Neural progenitor cell (in vitro differentiated cells): ENCODE data around the gene GVQW3. TPM values are rescaled to one million over a fixed set of nuclear protein-coding genes. Genes with fewer than 3 reads are reported as not detected.

ENCODE experiments used
- DNase-seq: peaks from one replicate; pipeline ENCODE4 v3.0.0-alpha.2; 2016; ENCODE audit warnings: low spot score
- H2AFZ ChIP-seq: fragments of 200-600 bp; sonication (generic); replicated peaks from 2 replicates; pipeline ENCODE4 v1.6.1; 2016; ENCODE audit warnings: antibody characterized with exemption
- H3F3A ChIP-seq: fragments of 200-600 bp; sonication (generic); 2 replicates; pipeline ENCODE4 v1.6.1; 2016; ENCODE audit warnings: antibody characterized with exemption, low read depth
- H3K27ac ChIP-seq: fragments of 200-600 bp; sonication (generic); 2 replicates; pipeline ENCODE4 v1.5.1; 2016; ENCODE audit warnings: mild to moderate bottlenecking
- H3K27me3 ChIP-seq: fragments of 200-600 bp; sonication (generic); 2 replicates; pipeline ENCODE4 v1.6.1; 2016; ENCODE audit warnings: mild to moderate bottlenecking, moderate library complexity
- H3K36me3 ChIP-seq: fragments of 200-600 bp; sonication (generic); 2 replicates; pipeline ENCODE4 v1.5.1; 2016
- H3K4me1 ChIP-seq: fragments of 200-600 bp; sonication (generic); 2 replicates; pipeline ENCODE4 v1.6.1; 2016; ENCODE audit warnings: mixed run types
- H3K4me2 ChIP-seq: fragments of 200-600 bp; sonication (generic); 2 replicates; pipeline ENCODE4 v1.6.1; 2016
- H3K4me3 ChIP-seq: fragments of 200-600 bp; sonication (generic); 2 replicates; pipeline ENCODE4 v1.5.1; 2016
- H3K79me2 ChIP-seq: fragments of 200-600 bp; sonication (generic); 2 replicates; pipeline ENCODE4 v1.6.1; 2016; ENCODE audit warnings: low read depth
- H3K9ac ChIP-seq: fragments of 200-600 bp; sonication (generic); 2 replicates; pipeline ENCODE4 v1.6.1; 2016
- H3K9me3 ChIP-seq: fragments of 200-600 bp; sonication (generic); 2 replicates; pipeline ENCODE4 v1.5.1; 2016; ENCODE audit warnings: low read depth
- H4K20me1 ChIP-seq: fragments of 200-600 bp; sonication (generic); 2 replicates; pipeline ENCODE4 v1.6.1; 2016; ENCODE audit warnings: low read depth
- H3K27ac Mint-ChIP-seq: 3 replicates; pipeline ENCODE4 v1.8.0; 2021; ENCODE audit warnings: mixed read lengths
- H3K27me3 Mint-ChIP-seq: 2 replicates; pipeline ENCODE4 v1.8.0; 2022; ENCODE audit warnings: low read depth, mild to moderate bottlenecking, inconsistent platforms, moderate library complexity, mixed read lengths; ENCODE audit not compliant: insufficient read depth
- H3K36me3 Mint-ChIP-seq: 3 replicates; pipeline ENCODE4 v1.8.0; 2021; ENCODE audit warnings: mixed read lengths
- H3K4me1 Mint-ChIP-seq: 3 replicates; pipeline ENCODE4 v1.8.0; 2021; ENCODE audit warnings: mixed read lengths
- H3K4me3 Mint-ChIP-seq: 3 replicates; pipeline ENCODE4 v1.8.0; 2021; ENCODE audit warnings: mild to moderate bottlenecking, moderate library complexity, mixed read lengths
- H3K9me3 Mint-ChIP-seq: 3 replicates; pipeline ENCODE4 v1.8.0; 2020; ENCODE audit warnings: mixed read lengths
- EZH2 ChIP-seq: fragments of 200-600 bp; sonication (generic); IDR thresholded peaks from 2 replicates; pipeline ENCODE4 v1.6.1; 2017; ENCODE audit warnings: antibody characterized with exemption, mild to moderate bottlenecking, moderate library complexity
- EZH2phosphoT487 ChIP-seq: fragments of 200-600 bp; sonication (generic); IDR thresholded peaks from 2 replicates; pipeline ENCODE4 v1.6.1; 2017; ENCODE audit warnings: antibody characterized with exemption
- total RNA-seq: library from RNA; depleted of rRNA; stranded (reverse); fragments of >200 nt; gene quantifications from 2 replicates; pipeline ENCODE4 v1.2.3, GENCODE V29; 2015; ENCODE audit warnings: low replicate concordance
- TF ChIP-seq, protein P1 (sequence below): fragments of 200-600 bp; sonication (generic); IDR thresholded peaks from 2 replicates; pipeline ENCODE4 v1.5.1; 2017; ENCODE audit warnings: antibody characterized with exemption, mild to moderate bottlenecking

GVQW3 gene
- total RNA-seq, 1 donor from 2014 or later: 15.2 TPM

DNA sequence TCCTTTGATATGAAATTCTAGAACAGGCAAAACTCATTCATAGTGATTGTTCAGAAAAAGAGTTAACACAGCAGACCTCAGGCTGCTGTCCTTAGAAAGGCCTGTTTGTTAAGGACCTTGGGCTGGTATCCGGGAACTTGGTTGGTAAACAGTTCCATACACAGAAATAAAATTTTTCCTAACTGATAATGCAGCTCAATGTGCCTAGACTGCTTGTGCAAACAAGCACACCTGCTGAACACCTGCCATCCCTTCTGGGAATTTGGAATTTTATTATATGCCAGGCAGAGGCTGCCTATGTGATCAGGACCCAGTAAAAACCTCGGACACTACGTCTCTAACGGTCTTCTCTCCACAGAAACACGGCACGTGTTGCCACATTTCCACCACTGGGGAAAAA lies 11.7 kb upstream of the GVQW3 start:
- H3K36me3 Mint-ChIP-seq: peaks cover 3% of the 10 kb centered on the region
- peaks cover 97% of the 10 kb centered on the region for H3K79me2 ChIP-seq

DNA sequence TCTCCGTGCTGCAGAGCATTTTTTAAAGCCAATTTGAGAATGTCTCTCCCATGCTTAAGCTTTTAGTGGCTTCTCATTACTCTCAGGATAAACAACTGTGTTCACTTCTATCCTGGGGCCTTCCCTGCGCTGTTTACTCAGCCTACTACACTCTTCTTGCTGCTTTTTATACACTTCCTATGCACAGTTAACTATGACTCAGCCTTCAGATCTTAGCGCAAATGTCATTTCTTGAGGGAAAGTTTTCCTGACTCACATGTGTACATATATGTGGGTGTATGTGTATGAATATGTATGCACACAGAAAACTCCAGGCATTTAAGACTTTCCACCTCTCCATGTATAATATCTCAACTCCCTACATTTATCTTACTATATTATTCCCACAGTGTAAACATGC lies 10.0 kb upstream of the GVQW3 start:
- Mint-ChIP-seq H3K4me1 (peaks cover 6% of the 10 kb centered on the region), H3K27ac (no peak overlapping the region), H3K4me3 (no peak overlapping the region), H3K36me3 (no peaks in the 10 kb centered on the region), H3K9me3 (no peaks in the 10 kb centered on the region), H3K27me3 (no peaks in the 10 kb centered on the region)
- Histone ChIP-seq H3K4me3 (no peak overlapping the region), H3K79me2 (peaks cover 97% of the 10 kb centered on the region), H3K9me3 (no peaks in the 10 kb centered on the region), H3K4me2 (no peak overlapping the region), H3K36me3 (no peaks in the 10 kb centered on the region), H3K27ac (no peak overlapping the region), H4K20me1 (peaks cover 38% of the 10 kb centered on the region), H3K9ac (no peak overlapping the region), H3F3A (no peaks in the 10 kb centered on the region), H3K4me1 (no peaks in the 10 kb centered on the region), H2AFZ (no peak overlapping the region), H3K27me3 (no peaks in the 10 kb centered on the region)
- no peak for TF ChIP-seq EZH2
- TF ChIP-seq, protein P1, sequence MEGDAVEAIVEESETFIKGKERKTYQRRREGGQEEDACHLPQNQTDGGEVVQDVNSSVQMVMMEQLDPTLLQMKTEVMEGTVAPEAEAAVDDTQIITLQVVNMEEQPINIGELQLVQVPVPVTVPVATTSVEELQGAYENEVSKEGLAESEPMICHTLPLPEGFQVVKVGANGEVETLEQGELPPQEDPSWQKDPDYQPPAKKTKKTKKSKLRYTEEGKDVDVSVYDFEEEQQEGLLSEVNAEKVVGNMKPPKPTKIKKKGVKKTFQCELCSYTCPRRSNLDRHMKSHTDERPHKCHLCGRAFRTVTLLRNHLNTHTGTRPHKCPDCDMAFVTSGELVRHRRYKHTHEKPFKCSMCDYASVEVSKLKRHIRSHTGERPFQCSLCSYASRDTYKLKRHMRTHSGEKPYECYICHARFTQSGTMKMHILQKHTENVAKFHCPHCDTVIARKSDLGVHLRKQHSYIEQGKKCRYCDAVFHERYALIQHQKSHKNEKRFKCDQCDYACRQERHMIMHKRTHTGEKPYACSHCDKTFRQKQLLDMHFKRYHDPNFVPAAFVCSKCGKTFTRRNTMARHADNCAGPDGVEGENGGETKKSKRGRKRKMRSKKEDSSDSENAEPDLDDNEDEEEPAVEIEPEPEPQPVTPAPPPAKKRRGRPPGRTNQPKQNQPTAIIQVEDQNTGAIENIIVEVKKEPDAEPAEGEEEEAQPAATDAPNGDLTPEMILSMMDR: no peak
- TF ChIP-seq EZH2phosphoT487: no peak
- no peak for DNase-seq

More for the DNA sequence above, 11.7 kb upstream of the GVQW3 start:
- no peak overlapping the region for H3K4me3 ChIP-seq
- Mint-ChIP-seq H3K27ac (no peak overlapping the region), H3K4me1 (peaks cover 9% of the 10 kb centered on the region), H3K4me3 (no peak overlapping the region), H3K9me3 (no peaks in the 10 kb centered on the region), H3K27me3 (no peaks in the 10 kb centered on the region)
- no peaks in the 10 kb centered on the region for H3F3A ChIP-seq
- peaks cover 28% of the 10 kb centered on the region for H4K20me1 ChIP-seq
- no peak for DNase-seq
- no peak overlapping the region for H3K4me2 ChIP-seq
- TF ChIP-seq EZH2 (no peak), EZH2phosphoT487 (no peak)
- TF ChIP-seq, protein P1: no peak
- no peaks in the 10 kb centered on the region for H3K4me1 ChIP-seq
- no peaks in the 10 kb centered on the region for H3K9me3 ChIP-seq
- no peak overlapping the region for H2AFZ ChIP-seq
- H3K27ac ChIP-seq: no peak overlapping the region
- no peaks in the 10 kb centered on the region for H3K27me3 ChIP-seq
- H3K36me3 ChIP-seq: no peaks in the 10 kb centered on the region
- no peak overlapping the region for H3K9ac ChIP-seq

DNA sequence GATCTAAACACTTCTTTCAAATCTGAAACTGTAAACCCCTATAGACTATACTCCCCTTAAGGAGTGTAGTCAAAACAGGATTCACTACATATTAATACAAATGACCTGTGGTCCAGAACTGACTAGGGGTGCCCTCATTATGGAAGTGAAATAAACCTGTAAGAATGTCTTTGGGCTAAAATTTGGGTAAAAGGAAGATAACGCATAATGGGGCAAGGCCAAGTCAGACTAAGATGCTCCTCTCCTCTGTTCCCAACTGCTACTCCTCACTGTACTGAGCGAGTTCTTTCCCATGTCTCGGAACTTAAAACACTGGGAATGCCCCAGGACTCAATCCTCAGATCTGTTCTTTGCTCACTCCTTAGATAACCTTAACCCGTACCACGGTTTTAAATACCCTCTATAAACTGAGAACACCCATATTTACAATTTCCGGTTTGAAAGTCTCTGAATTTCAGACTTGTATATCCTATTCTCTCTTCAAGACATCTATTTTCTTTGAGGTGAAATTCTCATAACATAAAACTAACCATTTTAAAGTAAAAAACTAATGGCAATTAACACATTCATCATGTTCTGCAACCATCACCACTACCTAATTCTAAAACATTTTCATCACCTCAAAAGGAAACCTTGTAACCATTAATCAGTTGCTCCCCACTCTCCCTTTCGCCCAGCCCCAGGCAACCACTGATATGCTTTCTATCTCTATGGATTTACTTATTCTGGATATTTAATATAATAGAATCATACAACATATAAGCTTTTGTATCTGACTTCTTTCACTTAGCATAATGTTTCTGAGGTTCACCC lies 4.2 kb upstream of the GVQW3 start:
- H3K79me2 ChIP-seq: peaks cover 92% of the 10 kb centered on the region
- H3K27ac Mint-ChIP-seq: no peak overlapping the region
- no peaks in the 10 kb centered on the region for H3K36me3 ChIP-seq
- no peaks in the 10 kb centered on the region for H3K27me3 ChIP-seq
- peaks cover 4% of the 10 kb centered on the region for H3K27me3 Mint-ChIP-seq
- peaks cover 57% of the 10 kb centered on the region for H4K20me1 ChIP-seq
- TF ChIP-seq EZH2: no peak
- no peak for TF ChIP-seq EZH2phosphoT487
- TF ChIP-seq, protein P1: no peak
- H3K9ac ChIP-seq: no peak overlapping the region
- H3K27ac ChIP-seq: no peak overlapping the region
- H3K4me3 ChIP-seq: no peak overlapping the region
- no peak overlapping the region for H2AFZ ChIP-seq
- no peaks in the 10 kb centered on the region for H3K9me3 ChIP-seq
- H3K9me3 Mint-ChIP-seq: no peaks in the 10 kb centered on the region
- H3F3A ChIP-seq: peaks cover 14% of the 10 kb centered on the region
- H3K4me2 ChIP-seq: no peak overlapping the region
- H3K4me1 Mint-ChIP-seq: peaks cover 23% of the 10 kb centered on the region
- no peak overlapping the region for H3K4me3 Mint-ChIP-seq
- peaks cover 4% of the 10 kb centered on the region for H3K36me3 Mint-ChIP-seq
- H3K4me1 ChIP-seq: peaks cover 8% of the 10 kb centered on the region
- DNase-seq: no peak
